Measurements from ENCODE around the gene LHFPL6. TPM values are rescaled to one million over a fixed set of nuclear protein-coding genes. Genes with fewer than 3 reads are reported as not detected.

The LHFPL6 gene
- total and polyA plus RNA-seq, 4 donors: 22.7 to 115 (median 36.1) TPM

DNA sequence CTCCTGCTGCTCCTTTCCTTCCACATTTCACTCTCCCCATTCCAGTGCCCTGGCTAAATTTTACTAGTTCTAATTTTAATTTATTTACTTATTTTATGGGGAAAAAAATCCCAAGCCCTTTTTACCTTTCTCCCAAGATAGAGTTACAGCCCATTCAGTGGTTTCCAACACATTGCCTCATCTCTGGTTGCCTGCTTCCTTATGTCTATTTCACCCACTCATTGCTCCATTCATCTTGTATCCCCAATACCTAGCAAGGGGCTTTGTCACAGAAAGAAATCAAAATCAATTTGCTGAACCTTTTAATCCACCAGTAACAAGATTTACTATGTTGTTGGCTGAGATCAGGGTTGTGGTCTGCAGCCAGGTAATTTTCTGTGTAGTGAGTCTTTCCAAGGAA, 55.9 kb downstream of the LHFPL6 start:
- TF ChIP-seq, protein P1, sequence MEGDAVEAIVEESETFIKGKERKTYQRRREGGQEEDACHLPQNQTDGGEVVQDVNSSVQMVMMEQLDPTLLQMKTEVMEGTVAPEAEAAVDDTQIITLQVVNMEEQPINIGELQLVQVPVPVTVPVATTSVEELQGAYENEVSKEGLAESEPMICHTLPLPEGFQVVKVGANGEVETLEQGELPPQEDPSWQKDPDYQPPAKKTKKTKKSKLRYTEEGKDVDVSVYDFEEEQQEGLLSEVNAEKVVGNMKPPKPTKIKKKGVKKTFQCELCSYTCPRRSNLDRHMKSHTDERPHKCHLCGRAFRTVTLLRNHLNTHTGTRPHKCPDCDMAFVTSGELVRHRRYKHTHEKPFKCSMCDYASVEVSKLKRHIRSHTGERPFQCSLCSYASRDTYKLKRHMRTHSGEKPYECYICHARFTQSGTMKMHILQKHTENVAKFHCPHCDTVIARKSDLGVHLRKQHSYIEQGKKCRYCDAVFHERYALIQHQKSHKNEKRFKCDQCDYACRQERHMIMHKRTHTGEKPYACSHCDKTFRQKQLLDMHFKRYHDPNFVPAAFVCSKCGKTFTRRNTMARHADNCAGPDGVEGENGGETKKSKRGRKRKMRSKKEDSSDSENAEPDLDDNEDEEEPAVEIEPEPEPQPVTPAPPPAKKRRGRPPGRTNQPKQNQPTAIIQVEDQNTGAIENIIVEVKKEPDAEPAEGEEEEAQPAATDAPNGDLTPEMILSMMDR (IDR thresholded peaks at IDR 0.05; ENCODE audit: control extremely low read depth, extremely low read depth): no peak
- H3K27me3 ChIP-seq (ENCODE audit: control insufficient read depth in 3 of 3, insufficient read depth in 3 of 3, low read length in 2 of 3): no peaks in the 10 kb centered on the region
- DNase-seq (no peak), ATAC-seq (ENCODE audit: insufficient read depth, low FRiP score) (no peak)
- H3K9me3 ChIP-seq (ENCODE audit: control insufficient read depth in 4 of 4, insufficient read depth in 3 of 4, low read length in 3 of 4): no peaks in the 10 kb centered on the region
- H3K36me3 ChIP-seq (ENCODE audit: control insufficient read depth in 4 of 4, insufficient read depth in 4 of 4, low read length in 4 of 4): peaks cover 0 to 1% (median 0%) of the 10 kb centered on the region in 4 donors
- H3K27ac ChIP-seq (ENCODE audit: low read depth in 1 of 2, low read length in 1 of 2): no peak overlapping the region
- H3K9ac ChIP-seq (ENCODE audit: insufficient read depth in 1 of 2, low read length in 2 of 2): no peak overlapping the region
- no peak overlapping the region for H3K4me3 ChIP-seq
- H3K4me1 ChIP-seq (ENCODE audit: control insufficient read depth in 5 of 5, insufficient read depth in 5 of 5, low read length in 5 of 5): peaks cover 0 to 21% (median 4%) of the 10 kb centered on the region in 5 donors

DNA sequence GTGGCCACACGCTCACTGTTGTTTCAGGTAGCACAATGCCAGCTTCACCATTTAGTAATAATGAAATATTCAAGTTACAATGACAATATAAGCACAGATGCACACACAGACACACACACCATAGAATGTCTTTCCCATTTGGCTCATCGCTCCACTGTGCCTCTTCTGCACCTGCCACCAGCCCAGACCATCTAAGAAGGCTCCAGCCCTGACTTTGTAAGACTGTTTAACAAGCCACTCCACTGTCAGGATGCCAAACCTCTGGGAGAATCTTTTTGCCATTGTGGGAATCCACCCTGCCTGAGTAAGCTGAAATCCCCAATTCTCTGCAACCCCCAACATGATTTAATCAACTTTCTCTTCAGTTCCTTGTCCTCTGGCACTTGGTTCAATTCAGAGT, 60.6 kb downstream of the LHFPL6 start:
- TF ChIP-seq, protein P1 (IDR thresholded peaks at IDR 0.05; ENCODE audit: control extremely low read depth, extremely low read depth): no peak
- Histone ChIP-seq H3K27ac (ENCODE audit: low read depth in 1 of 2, low read length in 1 of 2) (no peak overlapping the region), H3K4me1 (ENCODE audit: control insufficient read depth in 5 of 5, insufficient read depth in 5 of 5, low read length in 5 of 5) (peaks cover 0 to 32% (median 3%) of the 10 kb centered on the region in 5 donors), H3K27me3 (ENCODE audit: control insufficient read depth in 3 of 3, insufficient read depth in 3 of 3, low read length in 2 of 3) (no peaks in the 10 kb centered on the region), H3K9ac (ENCODE audit: insufficient read depth in 1 of 2, low read length in 2 of 2) (no peak overlapping the region), H3K4me3 (no peak overlapping the region), H3K9me3 (ENCODE audit: control insufficient read depth in 4 of 4, insufficient read depth in 3 of 4, low read length in 3 of 4) (no peaks in the 10 kb centered on the region), H3K36me3 (ENCODE audit: control insufficient read depth in 4 of 4, insufficient read depth in 4 of 4, low read length in 4 of 4) (no peaks in the 10 kb centered on the region)
- DNase-seq: no peak
- 94 to 95% methylated on average over 2 of the region's 2 CpGs for WGBS, 2 donors
- ATAC-seq (ENCODE audit: insufficient read depth, low FRiP score): no peak

DNA sequence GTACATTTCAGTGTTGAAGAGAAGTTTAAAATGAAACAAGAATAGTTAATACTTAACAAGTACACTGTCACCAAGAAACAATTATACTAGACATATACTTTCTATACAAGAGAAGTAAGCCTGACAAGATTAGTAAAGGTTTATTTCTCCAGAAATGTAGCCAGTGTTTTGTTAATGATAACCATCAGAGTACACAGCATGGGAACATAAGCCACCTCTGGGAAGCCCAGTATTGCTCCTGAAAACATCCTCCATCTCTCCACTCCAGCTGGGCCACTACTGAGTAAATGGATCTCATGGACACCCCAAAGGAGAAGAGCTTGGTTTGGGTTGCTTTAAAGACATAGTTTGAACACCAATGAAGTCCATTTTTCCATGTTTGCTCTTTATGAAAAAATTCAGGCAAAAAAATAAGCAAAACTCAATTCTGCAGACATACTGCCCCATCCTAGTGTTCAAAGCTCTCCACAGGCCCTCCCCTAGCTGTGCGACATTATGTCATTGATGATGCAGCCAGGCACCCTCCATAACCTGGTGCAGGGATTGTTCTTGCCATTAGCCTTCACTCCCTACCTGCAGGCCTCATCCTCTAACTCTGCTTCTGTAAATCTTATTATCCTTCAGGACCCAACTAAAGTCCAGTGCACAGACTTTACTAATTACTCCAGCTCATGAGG, 61.9 kb downstream of the LHFPL6 start:
- no peaks in the 10 kb centered on the region for H3K27me3 ChIP-seq (ENCODE audit: control insufficient read depth in 3 of 3, insufficient read depth in 3 of 3, low read length in 2 of 3)
- ATAC-seq (ENCODE audit: insufficient read depth, low FRiP score) (no peak), DNase-seq (no peak)
- H3K9ac ChIP-seq (ENCODE audit: insufficient read depth in 1 of 2, low read length in 2 of 2): no peak overlapping the region
- H3K4me1 ChIP-seq (ENCODE audit: control insufficient read depth in 5 of 5, insufficient read depth in 5 of 5, low read length in 5 of 5): peaks cover 0 to 29% (median 3%) of the 10 kb centered on the region in 5 donors
- H3K27ac ChIP-seq (ENCODE audit: low read depth in 1 of 2, low read length in 1 of 2): no peak overlapping the region
- H3K36me3 ChIP-seq (ENCODE audit: control insufficient read depth in 4 of 4, insufficient read depth in 4 of 4, low read length in 4 of 4): no peaks in the 10 kb centered on the region
- TF ChIP-seq, protein P1 (IDR thresholded peaks at IDR 0.05; ENCODE audit: control extremely low read depth, extremely low read depth): no peak
- H3K4me3 ChIP-seq: no peak overlapping the region
- WGBS, 2 donors: 96 to 100% methylated on average over 1 of the region's 1 CpG
- no peaks in the 10 kb centered on the region for H3K9me3 ChIP-seq (ENCODE audit: control insufficient read depth in 4 of 4, insufficient read depth in 3 of 4, low read length in 3 of 4)

Measured in lung (tissue), 12 donors.